Naive thymus-derived CD4-positive, alpha-beta T cell (primary cell): Measurements from ENCODE around the gene PDE8A. TPM values are rescaled to one million over a fixed set of nuclear protein-coding genes. Genes with fewer than 3 reads are reported as not detected.

Experiments
- ATAC-seq: fragments of 150-1000 bp; cut with Tn5 transposase; 2 replicates; pipeline ENCODE4 v1.10.0; 2021; ENCODE audit warnings: mild to moderate bottlenecking, moderate library complexity
- CTCF ChIA-PET: fragments of 350-600 bp; sonication (Branson Sonifier 250); formaldehyde crosslinking; loops from one replicate; lab custom pipeline; 2021; ENCODE audit warnings: antibody characterized with exemption; lab: Charles Lee
- POLR2A ChIA-PET: fragments of 350-600 bp; sonication (Branson Sonifier 250); formaldehyde crosslinking; loops from one replicate; lab custom pipeline; 2021; ENCODE audit warnings: antibody characterized with exemption, inconsistent platforms; lab: Charles Lee
- DNase-seq, 9 donors: peaks; one replicate each; pipeline versions ENCODE4 v3.0.0 to v3.0.0-alpha.2; 2020 to 2022; ENCODE audit warnings: mixed read lengths in 1 of 9
- H3K27ac ChIP-seq: one replicate; pipeline ENCODE4 v1.7.0; 2013; ENCODE audit warnings: mild to moderate bottlenecking, low read depth, low read length, moderate library complexity
- H3K27me3 ChIP-seq, 2 donors: one replicate each; pipeline ENCODE4 v1.7.0; 2013; ENCODE audit warnings: low read length in 2 of 2, mild to moderate bottlenecking in 2 of 2, moderate library complexity in 2 of 2; ENCODE audit not compliant: control insufficient read depth in 2 of 2, insufficient read depth in 2 of 2
- H3K36me3 ChIP-seq, 3 experiments: 1 replicate in 2 of 3; 2 replicates in 1 of 3; pipeline ENCODE4 v1.7.0; 2013; ENCODE audit warnings: low read length in 3 of 3, mild to moderate bottlenecking in 3 of 3, moderate library complexity in 1 of 3; ENCODE audit not compliant: insufficient read depth in 3 of 3, control insufficient read depth in 2 of 3
- H3K4me1 ChIP-seq, 2 donors: one replicate each; pipeline ENCODE4 v1.7.0; 2013; ENCODE audit warnings: low read length in 2 of 2, mild to moderate bottlenecking in 2 of 2, moderate library complexity in 1 of 2; ENCODE audit not compliant: control insufficient read depth in 2 of 2, insufficient read depth in 2 of 2
- H3K4me3 ChIP-seq: 2 replicates; pipeline ENCODE4 v1.7.0; 2013; ENCODE audit warnings: mild to moderate bottlenecking, low read length
- H3K9me3 ChIP-seq, 3 experiments: 1 replicate in 2 of 3; 2 replicates in 1 of 3; pipeline ENCODE4 v1.7.0; 2013; ENCODE audit warnings: low read length in 3 of 3; ENCODE audit not compliant: control insufficient read depth in 2 of 3
- H3K27ac Mint-ChIP-seq, 9 donors: one replicate each; pipeline ENCODE4 v1.8.0; 2020 to 2022; ENCODE audit warnings: mixed read lengths in 9 of 9, mild to moderate bottlenecking in 8 of 9, moderate library complexity in 5 of 9, inconsistent platforms in 2 of 9
- H3K27me3 Mint-ChIP-seq, 5 donors: one replicate each; pipeline ENCODE4 v1.8.0; 2021 to 2022; ENCODE audit warnings: mixed read lengths in 5 of 5, mild to moderate bottlenecking in 1 of 5
- H3K36me3 Mint-ChIP-seq, 5 donors: one replicate each; pipeline ENCODE4 v1.8.0; 2020 to 2022; ENCODE audit warnings: mixed read lengths in 5 of 5, mild to moderate bottlenecking in 3 of 5, inconsistent platforms in 1 of 5
- H3K4me1 Mint-ChIP-seq, 7 donors: one replicate each; pipeline ENCODE4 v1.8.0; 2020 to 2022; ENCODE audit warnings: mixed read lengths in 7 of 7, mild to moderate bottlenecking in 3 of 7, inconsistent platforms in 1 of 7
- H3K4me3 Mint-ChIP-seq, 10 donors: one replicate each; pipeline ENCODE4 v1.8.0; 2020 to 2022; ENCODE audit warnings: mild to moderate bottlenecking in 10 of 10, mixed read lengths in 10 of 10, moderate library complexity in 6 of 10, inconsistent platforms in 2 of 10
- H3K9me3 Mint-ChIP-seq, 11 donors: one replicate each; pipeline ENCODE4 v1.8.0; 2020 to 2022; ENCODE audit warnings: mixed read lengths in 11 of 11, mild to moderate bottlenecking in 4 of 11, inconsistent platforms in 1 of 11, moderate library complexity in 1 of 11
- intact Hi-C, 2 donors: fragments of 100-400 bp; cut with micrococcal nuclease; formaldehyde crosslinking; loops; one replicate each; pipeline ENCODE4 v1.15.1; 2023
- polyA plus RNA-seq, 2 donors: library from polyadenylated mRNA; unstranded; fragments of 300-500 nt; fragmentation: Illumina TruSeq; gene quantifications; one replicate each; pipeline ENCODE4 v1.2.3, GENCODE V29; 2021
- total RNA-seq, 6 experiments: library from RNA in 5 of 6; stranded (reverse) in 5 of 6; gene quantifications; 1 replicate in 5 of 6; 2 replicates in 1 of 6; pipeline ENCODE4 v1.2.3 and lab custom pipeline; 2021 to 2026

PDE8A gene
- total and polyA plus RNA-seq, 7 experiments from 2014 or later = 1.7 to 43.3 (median 31.9) TPM

GRCh38 chr15:85035980-85036379 is 54.3 kb downstream of the PDE8A start:
- Histone ChIP-seq H3K27ac (no peak overlapping the region), H3K4me1 (peaks cover 4 to 14% of the 10 kb centered on the region in 2 donors), H3K4me3 (no peak overlapping the region), H3K9me3 (no peaks in the 10 kb centered on the region), H3K27me3 (no peaks in the 10 kb centered on the region), H3K36me3 (no peaks in the 10 kb centered on the region)
- H3K4me3 Mint-ChIP-seq = no peak overlapping the region
- peaks cover 24 to 58% (median 41%) of the 10 kb centered on the region in 7 donors for H3K4me1 Mint-ChIP-seq
- DNase-seq (no peak), ATAC-seq (no peak)
- intact Hi-C loops = no loop called here
- ChIA-PET POLR2A (interaction anchor here (0.8 kb wide), 1 partner anchor 55 kb away, joined by 3 read pairs; no protein-coding TSS in a partner anchor), CTCF (no interaction called here)
- H3K36me3 Mint-ChIP-seq = peaks cover 0 to 4% (median 0%) of the 10 kb centered on the region in 5 donors
- no peaks in the 10 kb centered on the region for H3K27me3 Mint-ChIP-seq
- no peaks in the 10 kb centered on the region for H3K9me3 Mint-ChIP-seq
- peak overlapping the region in 1 of 9 donors; percentile 6 for H3K27ac Mint-ChIP-seq

- no peaks in the 10 kb centered on the region for H3K9me3 Mint-ChIP-seq
- peaks cover 18 to 51% (median 34%) of the 10 kb centered on the region in 7 donors for H3K4me1 Mint-ChIP-seq
- POLR2A ChIA-PET = interaction anchor here (0.8 kb wide), 1 partner anchor 56 kb away, joined by 3 read pairs; no protein-coding TSS in a partner anchor
- ATAC-seq = peak; percentile 37
- H3K27me3 ChIP-seq = no peaks in the 10 kb centered on the region
- no peak overlapping the region for H3K4me3 Mint-ChIP-seq
- no peaks in the 10 kb centered on the region for H3K27me3 Mint-ChIP-seq
- H3K27ac ChIP-seq = no peak overlapping the region
- no peaks in the 10 kb centered on the region for H3K9me3 ChIP-seq
- H3K36me3 ChIP-seq = no peaks in the 10 kb centered on the region
- peaks cover 4 to 7% of the 10 kb centered on the region in 2 donors for H3K4me1 ChIP-seq
- H3K27ac Mint-ChIP-seq = no peak overlapping the region
- intact Hi-C loops = no loop called here
- peaks cover 0 to 4% (median 0%) of the 10 kb centered on the region in 5 donors for H3K36me3 Mint-ChIP-seq
- H3K4me3 ChIP-seq = no peak overlapping the region
- DNase-seq = no peak
- CTCF ChIA-PET = interaction anchor here (0.6 to 0.7 kb wide), 2 partner anchors 57 to 394 kb away, joined by 4 to 5 read pairs; no protein-coding TSS in a partner anchor
These were observed 55.1 kb downstream of the PDE8A start for GRCh38 chr15:85036716-85037115.

GRCh38 chr15:85037641-85038040 is 56.0 kb downstream of the PDE8A start:
- Mint-ChIP-seq H3K4me3 (no peak overlapping the region), H3K36me3 (peaks cover 0 to 4% (median 0%) of the 10 kb centered on the region in 5 donors), H3K27ac (peak overlapping the region in 1 of 9 donors; percentile 51), H3K27me3 (no peaks in the 10 kb centered on the region), H3K4me1 (peaks cover 14 to 43% (median 30%) of the 10 kb centered on the region in 7 donors), H3K9me3 (no peaks in the 10 kb centered on the region)
- DNase-seq = no peak
- Histone ChIP-seq H3K9me3 (no peaks in the 10 kb centered on the region), H3K4me3 (no peak overlapping the region), H3K27ac (no peak overlapping the region), H3K27me3 (no peaks in the 10 kb centered on the region), H3K36me3 (no peaks in the 10 kb centered on the region), H3K4me1 (peaks cover 0 to 4% of the 10 kb centered on the region in 2 donors)
- intact Hi-C loops = no loop called here
- ChIA-PET CTCF (no interaction called here), POLR2A (interaction anchor here (0.7 to 1.3 kb wide), 2 partner anchors 49 to 66 kb away, joined by 3 to 6 read pairs; no protein-coding TSS in a partner anchor)
- ATAC-seq = no peak

GRCh38 chr15:85041230-85041629 is 59.6 kb downstream of the PDE8A start:
- H3K27me3 ChIP-seq = no peaks in the 10 kb centered on the region
- intact Hi-C loops = loop anchor here in 1 of 2 donors (10.0 kb wide), 1 partner anchor 446 kb away; no protein-coding TSS in a partner anchor
- no peak overlapping the region for H3K4me3 Mint-ChIP-seq
- no peak overlapping the region for H3K27ac ChIP-seq
- CTCF ChIA-PET = no interaction called here
- H3K27me3 Mint-ChIP-seq = no peaks in the 10 kb centered on the region
- no peaks in the 10 kb centered on the region for H3K9me3 Mint-ChIP-seq
- H3K4me3 ChIP-seq = no peak overlapping the region
- no peaks in the 10 kb centered on the region for H3K9me3 ChIP-seq
- no peaks in the 10 kb centered on the region for H3K36me3 ChIP-seq
- H3K4me1 ChIP-seq = peaks cover 0 to 4% of the 10 kb centered on the region in 2 donors
- H3K36me3 Mint-ChIP-seq = no peaks in the 10 kb centered on the region
- ATAC-seq = no peak
- H3K4me1 Mint-ChIP-seq = peaks cover 12 to 37% (median 25%) of the 10 kb centered on the region in 7 donors
- no peak for DNase-seq
- no peak overlapping the region for H3K27ac Mint-ChIP-seq
- POLR2A ChIA-PET = no interaction called here

GRCh38 chr15:85044251-85044853 is 62.7 kb downstream of the PDE8A start:
- no peaks in the 10 kb centered on the region for H3K27me3 ChIP-seq
- Mint-ChIP-seq H3K36me3 (peaks cover 0 to 3% (median 0%) of the 10 kb centered on the region in 5 donors), H3K4me3 (no peak overlapping the region), H3K9me3 (no peaks in the 10 kb centered on the region), H3K27ac (peak overlapping the region in 3 of 9 donors; percentile 15 to 61 (median 53)), H3K4me1 (peaks cover 7 to 44% (median 21%) of the 10 kb centered on the region in 7 donors), H3K27me3 (no peaks in the 10 kb centered on the region)
- intact Hi-C loops = loop anchor here (1.0 to 10.0 kb wide), 7 partner anchors 64 to 456 kb away; partner anchors contain the start of gene PDE8A (in 1 of the 2)
- peaks cover 0 to 6% of the 10 kb centered on the region in 2 donors for H3K4me1 ChIP-seq
- ATAC-seq (peak; percentile 61), DNase-seq (peak in 8 of 9 donors; percentile 15 to 43 (median 30))
- POLR2A ChIA-PET = interaction anchor here (1.3 to 1.8 kb wide), 3 partner anchors 57 to 64 kb away, joined by 4 to 15 read pairs (median 4); partner anchors contain the start of gene PDE8A
- H3K4me3 ChIP-seq = no peak overlapping the region
- no peaks in the 10 kb centered on the region for H3K9me3 ChIP-seq
- CTCF ChIA-PET = interaction anchor here (0.5 to 4.4 kb wide), 16 partner anchors 12 to 456 kb away, joined by 3 to 27 read pairs (median 4); no protein-coding TSS in a partner anchor
- H3K27ac ChIP-seq = no peak overlapping the region
- H3K36me3 ChIP-seq = no peaks in the 10 kb centered on the region

- H3K9me3 ChIP-seq = no peaks in the 10 kb centered on the region
- peak overlapping the region in 4 of 9 donors; percentile 1 to 53 (median 13) for H3K27ac Mint-ChIP-seq
- no peak overlapping the region for H3K4me3 ChIP-seq
- no peak overlapping the region for H3K4me3 Mint-ChIP-seq
- no peaks in the 10 kb centered on the region for H3K36me3 ChIP-seq
- POLR2A ChIA-PET = interaction anchor here (1.3 to 1.8 kb wide), 3 partner anchors 57 to 65 kb away, joined by 4 to 15 read pairs (median 4); partner anchors contain the start of gene PDE8A
- H3K36me3 Mint-ChIP-seq = peaks cover 0 to 9% (median 0%) of the 10 kb centered on the region in 5 donors
- intact Hi-C loops = loop anchor here (1.0 to 10.0 kb wide), 7 partner anchors 64 to 457 kb away; partner anchors contain the start of gene PDE8A (in 1 of the 2)
- no peaks in the 10 kb centered on the region for H3K27me3 Mint-ChIP-seq
- CTCF ChIA-PET = interaction anchor here (0.5 to 4.4 kb wide), 11 partner anchors 30 to 312 kb away, joined by 3 to 27 read pairs (median 3); no protein-coding TSS in a partner anchor
- H3K4me1 ChIP-seq = peaks cover 0 to 6% of the 10 kb centered on the region in 2 donors
- ATAC-seq (no peak), DNase-seq (no peak)
- H3K4me1 Mint-ChIP-seq = peaks cover 7 to 49% (median 16%) of the 10 kb centered on the region in 7 donors
- no peak overlapping the region for H3K27ac ChIP-seq
- H3K27me3 ChIP-seq = no peaks in the 10 kb centered on the region
- H3K9me3 Mint-ChIP-seq = no peaks in the 10 kb centered on the region
These were observed 63.2 kb downstream of the PDE8A start for GRCh38 chr15:85044894-85045293.
